AG04449 (cell line): ENCODE data around the gene UBR4.
"Not testable (repeated sequence)": the region's sequence is repeated elsewhere in the genome, so short reads cannot be mapped to it uniquely, and the experiment has no call there.

Source experiments
- CTCF ChIA-PET: fragments of 350-600 bp; formaldehyde crosslinking; extraction: SDS; loops from one replicate; lab custom pipeline; 2021; ENCODE audit warnings: antibody characterized with exemption; lab: Yijun Ruan, JAX
- POLR2A ChIA-PET: fragments of 400-600, 350-600 bp; formaldehyde crosslinking; extraction: SDS; loops from one replicate; lab custom pipeline; 2020; ENCODE audit warnings: antibody characterized with exemption, inconsistent platforms; lab: Yijun Ruan, JAX
- DNase-seq: peaks from one replicate; pipeline ENCODE4 v3.0.0-alpha.2; 2010; ENCODE audit warnings: low read depth, low spot score
- H3K4me3 ChIP-seq: 2 replicates; pipeline ENCODE4 v1.5.1; 2011; ENCODE audit warnings: low read depth, mild to moderate bottlenecking, control low read depth, low read length
- CTCF ChIP-seq: IDR thresholded peaks from one replicate; pipeline ENCODE4 v1.5.1; 2011; ENCODE audit warnings: mild to moderate bottlenecking, moderate library complexity, low read length, control low read depth, inconsistent platforms; ENCODE audit not compliant: insufficient read depth; ENCODE audit errors: missing control alignments

UBR4 gene

GRCh38 chr1:19189270-19189669 lies 20.8 kb downstream of the UBR4 start:
- no peak for DNase-seq
- TF ChIP-seq CTCF = no peak
- ChIA-PET POLR2A (no interaction called here), CTCF (no interaction called here)
- no peak overlapping the region for H3K4me3 ChIP-seq

- H3K4me3 ChIP-seq = no peak overlapping the region
- POLR2A ChIA-PET = no interaction called here
- no peak for TF ChIP-seq CTCF
- DNase-seq = no peak
- CTCF ChIA-PET = no interaction called here
Observed at GRCh38 chr1:19187852-19188251, 22.2 kb downstream of the UBR4 start.

- CTCF ChIA-PET = interaction anchor here (0.8 kb wide), 1 partner anchor 52 kb away, joined by 3 read pairs; no protein-coding TSS in a partner anchor
- H3K4me3 ChIP-seq = no peak overlapping the region
- POLR2A ChIA-PET = no interaction called here
- TF ChIP-seq CTCF = no peak
- no peak for DNase-seq
Observed at GRCh38 chr1:19186001-19186400, 24.1 kb downstream of the UBR4 start.

- CTCF ChIA-PET = interaction anchor here (1.8 kb wide), 1 partner anchor 18 kb away, joined by 4 read pairs; no protein-coding TSS in a partner anchor
- DNase-seq = no peak
- H3K4me3 ChIP-seq = no peak overlapping the region
- POLR2A ChIA-PET = no interaction called here
- no peak for TF ChIP-seq CTCF
Observed at GRCh38 chr1:19182223-19182622, 27.8 kb downstream of the UBR4 start.

GRCh38 chr1:19180265-19180657 lies 29.8 kb downstream of the UBR4 start:
- DNase-seq, H3K4me3 ChIP-seq, POLR2A ChIA-PET: not testable (repeated sequence)
- CTCF ChIA-PET = interaction anchor here (0.8 to 1.6 kb wide), 7 partner anchors 10 to 473 kb away, joined by 3 to 5 read pairs (median 3); no protein-coding TSS in a partner anchor

- no peak for DNase-seq
- no peak overlapping the region for H3K4me3 ChIP-seq
- POLR2A ChIA-PET = no interaction called here
- CTCF ChIA-PET = interaction anchor here (0.6 to 1.6 kb wide), 11 partner anchors 10 to 473 kb away, joined by 3 to 5 read pairs (median 3); no protein-coding TSS in a partner anchor
- peak; percentile 10 for TF ChIP-seq CTCF
Observed at GRCh38 chr1:19179597-19180264, 30.3 kb downstream of the UBR4 start.
